Endometrial microvascular endothelial cells (primary cell): ENCODE results near the gene PCDHA2. TPM values are rescaled to one million over a fixed set of nuclear protein-coding genes. Genes with fewer than 3 reads are reported as not detected.

Source experiments
- total RNA-seq: library from RNA; depleted of rRNA; stranded (reverse); fragments of >200 nt; gene quantifications from one replicate; pipeline ENCODE4 v1.2.3, GENCODE V29; 2015; ENCODE audit errors: inconsistent ontology term

PCDHA2 gene
- total RNA-seq, 1 donor from 2014 or later = not detected

Other genes with a start within 250 kb of the PCDHA2 start
- 0.28 TPM for gene EIF4EBP3, start 247.2 kb upstream of the PCDHA2 start, total RNA-seq
- gene SRA1, start 237.4 kb upstream of the PCDHA2 start, total RNA-seq = 26.6 TPM
- 6.3 TPM for gene APBB3, start 230.3 kb upstream of the PCDHA2 start, total RNA-seq
- gene SLC35A4, start 230.0 kb upstream of the PCDHA2 start, total RNA-seq = 60.7 TPM
- gene CD14, start 161.7 kb upstream of the PCDHA2 start, total RNA-seq = not detected
- gene TMCO6, start 155.4 kb upstream of the PCDHA2 start, total RNA-seq = 7.6 TPM
- gene NDUFA2, start 147.2 kb upstream of the PCDHA2 start, total RNA-seq = 66.7 TPM
- 87.9 TPM for gene IK, start 147.0 kb upstream of the PCDHA2 start, total RNA-seq
- 29.4 TPM for gene WDR55, start 129.9 kb upstream of the PCDHA2 start, total RNA-seq
- 0.37 TPM for gene DND1, start 121.3 kb upstream of the PCDHA2 start, total RNA-seq
- gene HARS1, start 103.5 kb upstream of the PCDHA2 start, total RNA-seq = 118 TPM
- gene HARS2, start 103.4 kb upstream of the PCDHA2 start, total RNA-seq = 26.4 TPM
- 41.3 TPM for gene ZMAT2, start 94.4 kb upstream of the PCDHA2 start, total RNA-seq
- not detected for gene PCDHA1, start 8.7 kb upstream of the PCDHA2 start, total RNA-seq
- gene PCDHA3, start 6.2 kb downstream of the PCDHA2 start, total RNA-seq = not detected
- not detected for gene PCDHA4, start 12.2 kb downstream of the PCDHA2 start, total RNA-seq
- not detected for gene PCDHA5, start 26.8 kb downstream of the PCDHA2 start, total RNA-seq
- gene PCDHA6, start 33.1 kb downstream of the PCDHA2 start, total RNA-seq = not detected
- not detected for gene PCDHA7, start 39.4 kb downstream of the PCDHA2 start, total RNA-seq
- not detected for gene PCDHA8, start 46.3 kb downstream of the PCDHA2 start, total RNA-seq
- gene PCDHA9, start 53.5 kb downstream of the PCDHA2 start, total RNA-seq = not detected
- not detected for gene PCDHA10, start 61.0 kb downstream of the PCDHA2 start, total RNA-seq
- not detected for gene PCDHA11, start 74.1 kb downstream of the PCDHA2 start, total RNA-seq
- not detected for gene PCDHA12, start 80.5 kb downstream of the PCDHA2 start, total RNA-seq
- gene PCDHA13, start 87.3 kb downstream of the PCDHA2 start, total RNA-seq = not detected
- not detected for gene PCDHAC1, start 131.4 kb downstream of the PCDHA2 start, total RNA-seq
- not detected for gene PCDHAC2, start 171.6 kb downstream of the PCDHA2 start, total RNA-seq